Dermis lymphatic vessel endothelial cell (primary cell): ENCODE measurements around the gene FAM200A. TPM values are rescaled to one million over a fixed set of nuclear protein-coding genes. Genes with fewer than 3 reads are reported as not detected.

Experiments used
- total RNA-seq: library from RNA; depleted of rRNA; stranded (reverse); fragments of >200 nt; gene quantifications from 2 replicates; pipeline ENCODE4 v1.2.1, GENCODE V29; 2014

FAM200A gene
- total RNA-seq = 4.3 and 6.2 TPM in 2 replicates

DNA sequence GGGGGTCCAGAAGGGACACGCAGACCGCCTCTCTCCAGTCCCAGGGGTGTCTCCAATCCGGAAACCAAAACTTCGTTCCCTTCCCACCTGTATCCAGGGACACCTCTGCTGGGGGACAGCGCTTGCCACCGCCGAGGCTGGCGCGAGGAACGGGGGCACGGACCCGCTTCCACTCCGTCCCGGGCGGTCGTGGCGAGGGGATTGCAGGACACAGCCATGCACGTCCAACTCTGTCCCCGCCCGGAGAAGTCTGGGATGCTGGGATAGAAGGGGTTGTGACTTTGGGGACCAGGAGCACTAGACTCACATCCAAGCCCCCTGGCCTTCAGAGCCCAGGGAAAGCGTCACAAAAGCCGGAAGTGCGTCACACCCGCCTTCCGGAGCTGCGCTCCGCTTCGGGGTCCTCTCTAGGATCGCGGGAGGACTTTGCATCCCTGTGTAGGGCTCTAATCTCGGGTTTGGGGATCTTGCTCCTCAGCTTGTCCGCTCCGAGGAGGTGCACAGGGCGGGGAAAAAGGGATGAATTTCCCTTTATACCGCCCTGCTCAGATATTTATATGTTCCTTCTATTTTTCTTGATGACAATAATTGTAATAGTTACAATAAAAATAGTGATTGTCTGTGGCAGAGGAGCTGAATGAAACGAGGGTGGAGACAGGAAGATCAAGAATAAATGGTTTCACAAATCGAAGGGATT, at the start of gene FAM200A:
TSS of gene FAM200A (minus strand) at position 348 of the 697 bp plus-strand sequence. CDS start 3,707 bp downstream, outside the sequence.

DNA sequence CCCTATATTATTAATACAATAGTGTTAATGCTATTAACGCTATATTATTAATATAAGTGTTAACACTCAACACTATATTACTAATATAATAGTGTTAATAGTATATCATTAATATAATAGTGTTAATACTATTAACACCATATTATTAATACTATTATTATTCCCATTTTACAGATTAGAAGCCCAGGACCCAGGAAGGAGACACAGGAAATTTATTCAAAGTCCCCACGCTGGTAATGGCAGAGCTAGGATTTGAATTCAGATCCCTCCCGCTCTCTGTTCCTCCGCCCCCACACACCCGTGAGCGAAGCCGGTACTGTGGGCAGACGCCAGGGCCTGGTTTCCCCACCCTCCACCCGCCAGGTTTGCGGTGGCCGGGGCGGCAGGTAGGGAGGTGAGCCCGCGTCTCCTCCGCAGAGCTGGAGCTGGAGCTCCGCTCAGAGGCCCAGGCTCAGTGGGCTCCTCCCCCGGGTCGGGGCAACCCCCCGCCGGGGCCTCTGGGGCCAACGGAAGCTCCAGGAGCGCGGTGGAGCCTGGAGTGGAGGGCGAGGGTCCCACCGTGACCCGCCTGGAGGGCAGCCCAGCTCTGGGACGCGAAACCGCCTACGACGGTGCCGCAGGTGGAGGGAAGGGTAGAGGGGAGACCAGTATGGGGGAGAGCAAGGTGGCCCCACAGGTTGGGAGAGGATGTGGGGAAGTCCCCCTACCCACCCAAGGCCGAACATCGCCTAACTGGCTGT, 46.0 kb upstream of the FAM200A start, which contains the start of gene TMEM225B:
TSS of gene TMEM225B (plus strand) at position 506 of the 740 bp plus-strand sequence. CDS start 6,122 bp downstream, outside the sequence.

DNA sequence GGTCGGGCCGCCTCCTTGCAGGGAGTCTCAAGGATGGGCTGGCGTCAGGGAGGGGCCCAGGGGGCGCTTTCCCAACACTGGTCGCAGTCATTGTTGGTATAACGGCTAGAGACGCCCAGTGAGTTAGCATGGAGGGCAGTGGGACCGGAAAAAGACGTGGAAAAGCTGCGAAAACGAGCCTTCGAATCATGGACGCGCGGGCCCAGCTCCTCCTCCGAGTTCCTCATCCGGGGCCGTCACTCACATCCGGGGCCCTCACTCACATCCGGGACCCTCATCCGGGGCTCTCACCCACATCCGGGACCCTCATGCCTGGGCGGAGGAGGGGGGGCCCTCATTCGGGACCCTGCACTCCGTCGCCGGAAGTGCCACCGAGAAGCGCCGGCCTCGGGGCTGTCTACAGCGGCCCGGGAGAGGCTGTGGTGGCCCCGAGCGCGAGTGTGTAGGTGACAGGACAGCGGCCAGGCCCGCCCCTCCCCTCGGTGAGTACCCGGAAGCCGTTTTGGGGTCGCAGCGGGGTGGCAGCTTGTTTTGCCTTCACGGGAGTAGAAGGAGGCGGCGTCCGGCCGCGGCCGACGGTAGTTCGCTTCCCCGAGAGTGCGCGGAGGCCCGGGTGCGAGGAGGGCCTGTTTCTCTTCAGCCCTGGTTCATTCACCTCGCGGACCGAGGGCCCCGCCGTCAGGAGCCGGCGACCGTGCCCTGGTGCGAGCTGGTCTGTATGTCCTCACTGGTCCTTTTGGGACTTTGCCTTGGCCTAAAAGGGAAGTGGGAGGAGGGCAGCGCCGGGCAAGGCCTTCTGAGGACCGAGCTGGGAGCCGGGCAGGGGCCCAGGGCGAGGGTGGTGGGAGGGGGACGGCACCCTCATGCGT, 6.6 kb upstream of the FAM200A start, which contains the start of gene ZNF655:
TSS of gene ZNF655 (plus strand) at position 337 of the 869 bp plus-strand sequence. CDS start 1,918 bp downstream, outside the sequence.

DNA sequence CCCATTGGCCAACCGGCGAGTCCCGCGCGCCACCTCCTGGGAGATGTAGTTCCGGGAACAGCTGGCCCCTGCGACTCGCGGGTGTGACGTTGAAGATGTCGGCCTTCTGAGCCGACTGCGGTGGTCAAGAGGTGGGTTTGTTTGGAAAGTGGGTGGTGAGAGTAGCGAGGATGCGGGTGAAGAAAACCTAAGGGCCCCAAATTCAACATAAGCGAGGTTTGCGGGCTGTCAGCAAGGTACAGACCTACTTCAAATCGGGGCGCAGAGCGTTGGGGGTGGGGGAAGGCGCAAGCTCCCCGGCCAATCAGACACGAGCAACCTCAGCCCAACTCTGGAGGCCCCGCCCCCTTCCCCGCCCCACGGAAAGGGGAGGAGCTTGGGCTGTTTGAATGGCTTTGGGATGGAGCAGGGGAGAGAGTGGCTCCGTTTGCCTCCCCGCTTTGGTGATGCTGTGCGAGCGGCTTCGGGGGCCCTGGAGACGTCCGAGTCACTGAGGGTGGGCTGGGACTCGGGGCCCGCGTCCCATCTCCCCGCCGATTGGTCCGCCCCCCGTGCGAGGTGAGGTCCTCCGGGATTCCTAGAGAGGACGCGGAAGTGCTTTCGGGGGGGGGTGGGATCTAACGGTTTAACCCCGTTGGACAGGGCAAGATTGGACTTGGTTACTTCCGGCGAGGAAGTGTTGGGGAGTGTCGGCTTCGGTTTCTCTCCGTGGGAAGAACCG, 47.2 kb downstream of the FAM200A start, which contains the start of gene ZKSCAN5:
TSS of gene ZKSCAN5 (plus strand) at position 60 of the 721 bp plus-strand sequence. CDS start 1,383 bp downstream, outside the sequence.

DNA sequence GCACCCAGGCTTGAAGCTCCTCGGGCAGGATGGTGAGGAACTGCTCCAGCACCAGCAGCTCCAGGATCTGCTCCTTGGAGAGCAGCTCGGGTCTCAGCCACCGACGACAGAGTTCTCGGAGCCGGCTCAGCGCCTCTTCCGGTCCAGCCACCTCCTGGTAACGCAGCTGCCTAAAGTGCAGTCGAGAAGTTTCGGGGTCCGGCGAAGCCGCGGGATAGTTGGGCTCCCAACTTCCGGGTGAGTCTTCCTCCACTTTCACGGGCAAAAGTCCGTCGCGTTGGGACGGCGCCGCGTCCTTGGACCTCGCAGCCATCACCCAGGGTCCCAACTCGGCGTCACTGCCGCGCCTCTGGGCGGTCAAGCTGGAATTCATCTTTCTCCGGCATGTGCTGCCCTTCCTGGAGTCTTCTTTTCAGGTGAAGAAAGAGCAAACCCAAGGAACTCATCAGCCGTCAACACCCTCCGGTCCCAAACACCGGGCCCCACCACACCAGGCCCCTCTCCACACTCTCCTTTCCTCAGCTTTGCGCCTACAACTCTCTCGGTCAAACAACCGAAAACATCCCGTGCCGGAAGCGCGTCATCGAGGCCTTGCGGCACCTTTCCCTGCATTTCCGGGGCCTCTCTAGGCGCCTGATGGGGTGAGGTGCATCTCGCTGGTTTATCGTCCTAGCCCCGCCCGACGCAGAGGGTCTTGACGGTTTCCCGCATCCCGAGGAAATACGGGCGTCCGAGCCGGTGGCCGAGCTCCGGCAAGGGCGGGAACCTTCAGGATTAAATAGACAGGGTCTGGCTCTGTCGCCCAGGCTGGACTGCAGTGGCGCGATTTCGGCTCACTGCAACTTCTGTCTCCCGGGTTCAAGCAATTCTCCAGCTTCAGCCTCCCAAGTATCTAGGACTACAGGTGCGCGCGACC, 51.9 kb downstream of the FAM200A start, which contains the start of gene ZNF394:
TSS of gene ZNF394 (minus strand) at position 561 of the 916 bp plus-strand sequence. CDS start at position 373, 188 bp downstream.

Other genes starting within 250 kb of the FAM200A start
- 153 and 156 TPM in 2 replicates for gene ARPC1A, start 226.2 kb downstream of the FAM200A start, total RNA-seq
- gene ARPC1B, start 177.4 kb downstream of the FAM200A start, total RNA-seq = 412 and 414 TPM in 2 replicates
- gene PDAP1, start 143.5 kb downstream of the FAM200A start, total RNA-seq = 17.0 and 22.3 TPM in 2 replicates
- gene BUD31, start 143.1 kb downstream of the FAM200A start, total RNA-seq = 76.5 and 82.6 TPM in 2 replicates
- 3.6 and 4.8 TPM in 2 replicates for gene PTCD1, start 113.3 kb downstream of the FAM200A start, total RNA-seq
- gene CPSF4, start 113.2 kb downstream of the FAM200A start, total RNA-seq = 18.2 and 19.4 TPM in 2 replicates
- 253 and 305 TPM in 2 replicates for gene ATP5MF, start 85.9 kb downstream of the FAM200A start, total RNA-seq
- 4.2 and 5.2 TPM in 2 replicates for gene ZNF789, start 79.2 kb downstream of the FAM200A start, total RNA-seq
- 29.7 and 33.4 TPM in 2 replicates for gene ZNF394, start 51.8 kb downstream of the FAM200A start, total RNA-seq
- 7.3 and 9.5 TPM in 2 replicates for gene ZKSCAN5, start 47.5 kb downstream of the FAM200A start, total RNA-seq
- 6.0 and 8.3 TPM in 2 replicates for gene ZNF655, start 6.5 kb upstream of the FAM200A start, total RNA-seq
- 0.11 TPM in 1 of 2 replicates, not detected in the other for gene TMEM225B, start 46.2 kb upstream of the FAM200A start, total RNA-seq
- 9.9 and 12.0 TPM in 2 replicates for gene ZSCAN25, start 64.8 kb upstream of the FAM200A start, total RNA-seq
- gene CYP3A5, start 127.9 kb upstream of the FAM200A start, total RNA-seq = 0.34 TPM in 1 of 2 replicates, not detected in the other
- gene CYP3A7, start 183.1 kb upstream of the FAM200A start, total RNA-seq = not detected in 2 replicates
- not detected in 2 replicates for gene CYP3A4, start 232.1 kb upstream of the FAM200A start, total RNA-seq